22Rv1 (cell line): ENCODE data around the gene SH3RF1.
"Not testable (repeated sequence)": the region's sequence is repeated elsewhere in the genome, so short reads cannot be mapped to it uniquely, and the experiment has no call there.

Experiments used
- H3K27ac ChIP-seq: fragments of 450-650 bp; 2 replicates; pipeline ENCODE4 v1.5.1; 2017
- CTCF ChIP-seq: fragments of 450-650 bp; IDR thresholded peaks from 2 replicates; pipeline ENCODE4 v1.5.1; 2017; ENCODE audit warnings: mild to moderate bottlenecking
- ZFX ChIP-seq: fragments of 450-650 bp; IDR thresholded peaks from 2 replicates; pipeline ENCODE4 v1.6.1; 2017; ENCODE audit warnings: antibody characterized with exemption, borderline replicate concordance

The SH3RF1 gene

GRCh38 chr4:169199184-169199583, 71.6 kb downstream of the SH3RF1 start:
- TF ChIP-seq ZFX (no peak), CTCF (no peak)

GRCh38 chr4:169198167-169198566, 72.6 kb downstream of the SH3RF1 start:
- no peak for TF ChIP-seq ZFX
- no peak overlapping the region for H3K27ac ChIP-seq

More at GRCh38 chr4:169199184-169199583, 71.6 kb downstream of the SH3RF1 start:
- no peak overlapping the region for H3K27ac ChIP-seq

GRCh38 chr4:169197206-169197605, 73.5 kb downstream of the SH3RF1 start:
- H3K27ac ChIP-seq: not testable (repeated sequence)

- TF ChIP-seq CTCF: no peak
- TF ChIP-seq ZFX: no peak
- no peak overlapping the region for H3K27ac ChIP-seq
These were observed 75.7 kb downstream of the SH3RF1 start for GRCh38 chr4:169195032-169195431.

GRCh38 chr4:169189968-169190367, 80.8 kb downstream of the SH3RF1 start:
- H3K27ac ChIP-seq: not testable (repeated sequence)

GRCh38 chr4:169189372-169189771, 81.4 kb downstream of the SH3RF1 start:
- no peak overlapping the region for H3K27ac ChIP-seq
- no peak for TF ChIP-seq CTCF
- TF ChIP-seq ZFX: no peak

- no peak overlapping the region for H3K27ac ChIP-seq
- TF ChIP-seq CTCF: no peak
- no peak for TF ChIP-seq ZFX
These were observed 82.6 kb downstream of the SH3RF1 start for GRCh38 chr4:169188204-169188603.

- H3K27ac ChIP-seq: no peak overlapping the region; the same call in 1 of the 2 replicates
- TF ChIP-seq ZFX: no peak
- TF ChIP-seq CTCF: no peak
These were observed 85.4 kb downstream of the SH3RF1 start for GRCh38 chr4:169185133-169185956.

GRCh38 chr4:169184686-169185085, 86.1 kb downstream of the SH3RF1 start:
- TF ChIP-seq CTCF: no peak
- H3K27ac ChIP-seq: no peak overlapping the region; the same call in 1 of the 2 replicates
